Osteocyte (in vitro differentiated cells): ENCODE results near the gene LRIG1. TPM values are rescaled to one million over a fixed set of nuclear protein-coding genes. Genes with fewer than 3 reads are reported as not detected.

Experiments
- DNase-seq: peaks from one replicate; pipeline ENCODE4 v3.0.0; 2021; ENCODE audit warnings: mixed read lengths; ENCODE audit not compliant: unreplicated experiment; ENCODE audit errors: extremely low spot score
- H3K27ac Mint-ChIP-seq: one replicate; pipeline ENCODE4 v1.8.0; 2021; ENCODE audit warnings: mild to moderate bottlenecking, mixed read lengths; ENCODE audit not compliant: unreplicated experiment
- H3K27me3 Mint-ChIP-seq: one replicate; pipeline ENCODE4 v1.8.0; 2021; ENCODE audit warnings: mixed read lengths; ENCODE audit not compliant: unreplicated experiment
- H3K36me3 Mint-ChIP-seq: one replicate; pipeline ENCODE4 v1.8.0; 2021; ENCODE audit warnings: mixed read lengths; ENCODE audit not compliant: unreplicated experiment
- H3K4me1 Mint-ChIP-seq: one replicate; pipeline ENCODE4 v1.8.0; 2021; ENCODE audit warnings: mixed read lengths; ENCODE audit not compliant: unreplicated experiment
- H3K4me3 Mint-ChIP-seq: one replicate; pipeline ENCODE4 v1.8.0; 2021; ENCODE audit warnings: mild to moderate bottlenecking, moderate library complexity, mixed read lengths; ENCODE audit not compliant: unreplicated experiment
- H3K9me3 Mint-ChIP-seq: one replicate; pipeline ENCODE4 v1.8.0; 2021; ENCODE audit warnings: mixed read lengths; ENCODE audit not compliant: unreplicated experiment
- CTCF ChIP-seq: fragments of 200-600 bp; sonication (generic); IDR thresholded peaks from 2 replicates; pipeline ENCODE4 v1.5.0; 2021; ENCODE audit warnings: antibody characterized with exemption, mild to moderate bottlenecking, moderate library complexity
- total RNA-seq: library from RNA; stranded (reverse); gene quantifications from 2 replicates; pipeline ENCODE4 v1.2.1, GENCODE V29; 2021

Gene LRIG1
- total RNA-seq, 1 donor from 2014 or later = 60.8 TPM

GRCh38 chr3:66472313-66473134 is 28.3 kb downstream of the LRIG1 start:
- peaks cover 55% of the 10 kb centered on the region for H3K4me1 Mint-ChIP-seq
- peaks cover 5% of the 10 kb centered on the region for H3K36me3 Mint-ChIP-seq
- no peak overlapping the region for H3K27ac Mint-ChIP-seq
- no peak for TF ChIP-seq CTCF
- H3K4me3 Mint-ChIP-seq = peak overlapping the region; percentile 12
- DNase-seq = no peak
- H3K27me3 Mint-ChIP-seq = no peaks in the 10 kb centered on the region
- no peaks in the 10 kb centered on the region for H3K9me3 Mint-ChIP-seq

DNA sequence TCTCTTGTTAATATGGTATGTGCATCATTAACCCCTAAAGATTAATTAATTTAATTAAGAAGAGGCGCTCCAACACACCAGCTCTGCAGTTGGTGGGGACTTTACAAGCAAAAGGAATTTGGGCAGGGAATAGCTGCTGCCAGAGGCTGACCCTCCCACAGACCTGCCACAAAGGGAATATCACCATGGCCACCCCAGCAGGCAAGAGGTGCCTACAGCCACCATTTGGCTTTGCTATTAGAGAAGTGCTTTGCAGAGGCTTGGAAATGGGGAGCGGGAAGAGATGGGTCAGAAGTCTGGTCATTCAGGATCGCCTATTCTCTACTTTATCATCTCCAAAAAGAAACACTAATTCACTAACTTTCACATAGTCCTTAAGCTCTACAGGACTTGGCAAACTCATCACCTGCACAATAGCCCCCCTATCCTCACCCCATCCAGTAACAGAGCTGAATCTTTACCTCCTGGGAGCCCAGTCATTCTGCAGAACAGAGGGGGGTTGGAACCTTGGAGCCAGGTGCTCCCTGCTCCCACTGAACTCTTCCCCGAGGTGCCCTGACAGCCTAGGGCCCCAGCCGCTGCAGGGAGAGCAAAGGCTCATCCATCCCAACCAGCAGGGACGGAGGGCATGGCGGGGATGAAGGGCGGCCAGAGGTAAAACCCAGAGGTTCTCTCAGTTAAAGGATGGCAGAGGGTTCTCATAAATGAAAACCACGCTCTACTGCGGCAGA is 29.7 kb downstream of the LRIG1 start:
- no peak for TF ChIP-seq CTCF
- no peak overlapping the region for H3K4me3 Mint-ChIP-seq
- no peaks in the 10 kb centered on the region for H3K27me3 Mint-ChIP-seq
- H3K4me1 Mint-ChIP-seq = peaks cover 62% of the 10 kb centered on the region
- no peak for DNase-seq
- peaks cover 5% of the 10 kb centered on the region for H3K36me3 Mint-ChIP-seq
- H3K27ac Mint-ChIP-seq = peak overlapping the region; percentile 32
- no peaks in the 10 kb centered on the region for H3K9me3 Mint-ChIP-seq

DNA sequence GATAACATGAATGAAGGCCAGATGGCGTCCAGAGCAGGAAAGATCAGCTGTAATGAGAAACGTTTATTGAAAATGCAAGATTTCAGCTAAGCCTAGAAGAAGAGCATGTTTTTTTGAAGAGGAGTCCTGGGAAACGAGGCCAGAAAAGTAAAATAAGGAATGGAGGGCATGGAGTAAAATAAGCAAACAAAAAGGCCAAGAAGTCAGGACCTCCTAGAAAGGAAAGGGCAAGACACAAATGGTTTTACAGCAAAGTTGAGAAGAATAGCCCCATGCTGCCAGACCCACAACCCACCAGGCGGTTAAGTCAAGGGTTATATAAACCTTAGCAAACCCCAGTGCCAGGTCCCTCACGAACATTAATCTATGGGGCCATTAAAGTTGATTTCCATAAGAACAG is 30.5 kb downstream of the LRIG1 start:
- H3K36me3 Mint-ChIP-seq = peaks cover 5% of the 10 kb centered on the region
- H3K4me1 Mint-ChIP-seq = peaks cover 65% of the 10 kb centered on the region
- peak overlapping the region; percentile 2 for H3K27ac Mint-ChIP-seq
- TF ChIP-seq CTCF = no peak
- H3K9me3 Mint-ChIP-seq = no peaks in the 10 kb centered on the region
- H3K4me3 Mint-ChIP-seq = no peak overlapping the region
- no peaks in the 10 kb centered on the region for H3K27me3 Mint-ChIP-seq
- no peak for DNase-seq

DNA sequence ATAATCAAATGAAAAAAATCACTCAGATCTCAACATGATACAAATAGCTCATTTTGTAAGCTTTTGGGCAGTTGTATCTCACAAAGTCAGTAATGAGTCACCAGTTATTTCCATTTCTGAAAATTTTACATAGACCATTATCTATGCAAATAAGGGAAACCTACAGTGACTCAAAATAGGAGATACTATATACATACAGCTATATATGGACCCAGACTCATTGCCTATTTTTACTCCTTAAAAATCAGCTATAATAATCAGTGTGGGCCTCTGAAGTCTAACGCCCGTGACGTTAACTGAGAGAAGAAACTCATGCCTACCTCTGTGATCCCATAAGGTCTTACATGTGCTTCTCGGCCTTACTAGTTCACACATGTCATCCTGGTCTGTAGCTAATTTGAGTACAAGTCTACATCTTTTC is 31.6 kb downstream of the LRIG1 start:
- Mint-ChIP-seq H3K4me1 (peaks cover 64% of the 10 kb centered on the region), H3K27me3 (no peaks in the 10 kb centered on the region), H3K4me3 (no peak overlapping the region), H3K9me3 (no peaks in the 10 kb centered on the region), H3K27ac (no peak overlapping the region), H3K36me3 (peaks cover 5% of the 10 kb centered on the region)
- no peak for DNase-seq
- TF ChIP-seq CTCF = no peak
